ENCODE measurements around the gene MANEA. TPM values are rescaled to one million over a fixed set of nuclear protein-coding genes. Genes with fewer than 3 reads are reported as not detected.

Gene MANEA
- polyA plus RNA-seq, 1 experiment, result 17.3 TPM

DNA sequence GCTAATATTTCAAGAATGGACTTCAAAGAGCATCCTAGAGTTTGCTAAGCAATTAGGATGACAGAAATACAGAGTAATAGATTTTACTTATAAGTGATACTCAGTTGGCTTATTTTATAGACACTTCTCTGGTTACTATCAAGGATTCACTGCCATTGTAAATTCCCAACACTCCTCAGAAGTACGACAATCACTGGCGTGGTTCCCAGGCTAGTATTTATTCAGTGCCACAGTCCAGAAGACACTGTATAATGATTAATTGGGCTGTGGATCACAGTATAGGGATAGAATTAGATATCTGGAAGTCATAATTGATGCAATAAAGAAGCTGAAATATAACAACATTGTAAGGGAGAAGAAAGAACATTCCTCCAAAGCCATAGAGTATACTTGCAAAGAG lies 15.7 kb downstream of the MANEA start:
- DNase-seq (ENCODE audit: low read depth, low spot score), result no peak
- ChIA-PET POLR2A (no interaction called here), CTCF (interaction anchor here (0.6 kb wide), 1 partner anchor 16 kb away, joined by 3 read pairs; no protein-coding TSS in a partner anchor)
- no peak overlapping the region for H3K4me3 ChIP-seq (ENCODE audit: low read depth, low read length)
- H3K27ac ChIP-seq (ENCODE audit: low read depth, low read length), result no peak overlapping the region
- H3K27me3 ChIP-seq (ENCODE audit: control insufficient read depth, insufficient read depth, low read length), result no peaks in the 10 kb centered on the region
- no peaks in the 10 kb centered on the region for H3K9me3 ChIP-seq (ENCODE audit: control insufficient read depth, insufficient read depth, low read length)
- TF ChIP-seq CTCF (IDR thresholded peaks at IDR 0.05; ENCODE audit: low read depth, low read length), result no peak

GRCh38 chr6:95596021-95596420 lies 18.7 kb downstream of the MANEA start:
- H3K4me3 ChIP-seq (ENCODE audit: low read depth, low read length), result no peak overlapping the region
- ChIA-PET POLR2A (no interaction called here), CTCF (no interaction called here)
- no peak overlapping the region for H3K27ac ChIP-seq (ENCODE audit: low read depth, low read length)
- H3K27me3 ChIP-seq (ENCODE audit: control insufficient read depth, insufficient read depth, low read length), result no peaks in the 10 kb centered on the region
- TF ChIP-seq CTCF (IDR thresholded peaks at IDR 0.05; ENCODE audit: low read depth, low read length), result no peak
- DNase-seq (ENCODE audit: low read depth, low spot score), result no peak
- no peaks in the 10 kb centered on the region for H3K9me3 ChIP-seq (ENCODE audit: control insufficient read depth, insufficient read depth, low read length)

DNA sequence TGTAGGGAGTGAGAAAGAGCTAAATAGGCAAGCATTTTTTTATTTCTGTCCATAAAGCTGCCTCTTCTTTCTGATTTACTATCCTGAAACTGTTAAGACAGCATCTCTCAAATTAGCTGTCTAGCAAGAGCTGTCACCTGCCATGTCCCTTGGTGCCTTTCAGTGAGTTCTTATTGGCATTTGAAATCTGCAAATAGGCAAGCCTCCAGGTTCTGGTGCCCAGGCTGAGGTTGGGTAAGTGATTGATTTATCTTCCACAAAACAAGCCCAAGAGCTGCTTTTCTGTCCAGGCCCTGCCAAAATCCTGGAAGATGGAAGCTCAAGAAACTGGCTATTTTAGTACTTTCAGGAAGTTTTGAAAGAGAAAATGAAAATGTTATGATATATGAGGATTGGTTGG lies 22.4 kb downstream of the MANEA start:
- TF ChIP-seq CTCF (IDR thresholded peaks at IDR 0.05; ENCODE audit: low read depth, low read length), result no peak
- H3K27me3 ChIP-seq (ENCODE audit: control insufficient read depth, insufficient read depth, low read length), result no peaks in the 10 kb centered on the region
- ChIA-PET CTCF (no interaction called here), POLR2A (interaction anchor here (1.3 kb wide), 1 partner anchor 22 kb away, joined by 3 read pairs; the partner anchor contains the start of gene MANEA)
- DNase-seq (ENCODE audit: low read depth, low spot score), result no peak
- H3K9me3 ChIP-seq (ENCODE audit: control insufficient read depth, insufficient read depth, low read length), result no peaks in the 10 kb centered on the region
- H3K4me3 ChIP-seq (ENCODE audit: low read depth, low read length), result no peak overlapping the region
- H3K27ac ChIP-seq (ENCODE audit: low read depth, low read length), result no peak overlapping the region

GRCh38 chr6:95601133-95601532 lies 23.8 kb downstream of the MANEA start:
- CTCF ChIA-PET, result no interaction called here
- POLR2A ChIA-PET, result no interaction called here
- DNase-seq (ENCODE audit: low read depth, low spot score), result peak; percentile 21
- Histone ChIP-seq H3K27ac (ENCODE audit: low read depth, low read length) (no peak overlapping the region), H3K27me3 (ENCODE audit: control insufficient read depth, insufficient read depth, low read length) (no peaks in the 10 kb centered on the region), H3K4me3 (ENCODE audit: low read depth, low read length) (no peak overlapping the region; the same call in 1 of the 2 replicates), H3K9me3 (ENCODE audit: control insufficient read depth, insufficient read depth, low read length) (no peaks in the 10 kb centered on the region)
- no peak for TF ChIP-seq CTCF (IDR thresholded peaks at IDR 0.05; ENCODE audit: low read depth, low read length)

GRCh38 chr6:95614094-95614493 lies 36.8 kb downstream of the MANEA start:
- Histone ChIP-seq H3K27me3 (ENCODE audit: control insufficient read depth, insufficient read depth, low read length) (no peaks in the 10 kb centered on the region), H3K27ac (ENCODE audit: low read depth, low read length) (no peak overlapping the region), H3K4me3 (ENCODE audit: low read depth, low read length) (no peak overlapping the region), H3K9me3 (ENCODE audit: control insufficient read depth, insufficient read depth, low read length) (no peaks in the 10 kb centered on the region)
- POLR2A ChIA-PET, result no interaction called here
- CTCF ChIA-PET, result no interaction called here
- no peak for TF ChIP-seq CTCF (IDR thresholded peaks at IDR 0.05; ENCODE audit: low read depth, low read length)
- DNase-seq (ENCODE audit: low read depth, low spot score), result no peak

All from AG04450 (cell line).